ENCODE results near the gene CACNB4. TPM values are rescaled to one million over a fixed set of nuclear protein-coding genes. Genes with fewer than 3 reads are reported as not detected.

Gene CACNB4
- total and polyA plus RNA-seq, 4 experiments from 2014 or later = 0.47 to 0.64 TPM; not detected in 2

DNA sequence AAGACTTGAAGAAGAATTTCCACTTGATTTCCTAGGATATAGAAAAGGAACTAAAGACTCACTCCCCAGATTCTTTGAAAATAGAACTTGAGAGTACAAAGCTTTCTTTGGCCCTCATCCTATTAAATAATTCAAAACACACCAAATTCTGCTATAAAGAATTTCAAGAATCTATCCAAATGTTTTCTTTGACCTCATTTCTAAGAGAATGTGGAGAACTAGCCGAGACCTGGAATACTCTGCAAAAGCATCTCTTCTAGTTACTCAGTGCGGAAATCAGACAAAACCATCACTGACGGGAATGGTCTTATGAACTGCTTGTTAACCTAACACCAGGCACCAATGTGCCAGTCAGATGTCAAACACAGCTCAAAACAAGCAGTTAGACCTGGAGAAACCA is 226.4 kb downstream of the CACNB4 start:
- Histone ChIP-seq H3K9me3 (ENCODE audit: control insufficient read depth in 1 of 2, low read length in 2 of 2) (no peaks in the 10 kb centered on the region), H3K4me3 (ENCODE audit: low read length in 2 of 2) (no peak overlapping the region), H3K27me3 (ENCODE audit: insufficient read depth, low read length) (no peaks in the 10 kb centered on the region), H3K36me3 (ENCODE audit: insufficient read depth, low read length) (no peaks in the 10 kb centered on the region), H3K4me1 (ENCODE audit: insufficient read depth, low read length) (no peaks in the 10 kb centered on the region), H3K27ac (ENCODE audit: low read depth, low read length) (no peak overlapping the region)
- ChIA-PET POLR2A (ENCODE audit: partially characterized antibody) (no interaction called here), CTCF (ENCODE audit: partially characterized antibody) (no interaction called here)
- no peak for DNase-seq
- intact Hi-C loops (cut with micrococcal nuclease) = no loop called here
- no peaks in the 10 kb centered on the region for H3K36me3 Mint-ChIP-seq
- H3K27ac Mint-ChIP-seq = no peak overlapping the region
- no peak overlapping the region for H3K4me3 Mint-ChIP-seq
- no peaks in the 10 kb centered on the region for H3K4me1 Mint-ChIP-seq
- H3K27me3 Mint-ChIP-seq = peaks cover 8% of the 10 kb centered on the region in 2 donors
- no peaks in the 10 kb centered on the region for H3K9me3 Mint-ChIP-seq

DNA sequence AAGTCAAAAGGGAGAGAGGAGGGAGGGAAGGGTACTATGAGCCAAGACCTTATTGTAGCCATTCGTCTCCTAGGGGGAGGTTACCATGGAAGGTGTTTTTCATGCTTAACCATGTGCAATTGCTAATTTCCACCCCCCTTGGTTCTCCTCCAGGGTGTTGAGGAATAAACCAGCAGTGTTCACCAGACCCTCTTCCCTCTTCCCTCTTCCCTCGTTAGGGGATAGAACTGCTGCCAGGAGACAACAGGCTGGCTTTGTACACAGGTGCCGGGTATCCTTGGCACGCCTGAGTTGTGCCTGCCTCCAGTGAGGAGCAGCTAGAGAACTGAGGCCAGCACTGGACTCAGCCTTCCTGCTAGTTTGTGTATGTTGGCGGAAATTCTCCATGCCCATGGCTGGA is 229.6 kb downstream of the CACNB4 start:
- no peaks in the 10 kb centered on the region for H3K36me3 ChIP-seq (ENCODE audit: insufficient read depth, low read length)
- H3K36me3 Mint-ChIP-seq = no peaks in the 10 kb centered on the region
- H3K4me3 Mint-ChIP-seq = no peak overlapping the region
- ChIA-PET CTCF (ENCODE audit: partially characterized antibody) (no interaction called here), POLR2A (ENCODE audit: partially characterized antibody) (no interaction called here)
- DNase-seq = no peak
- peaks cover 0 to 1% (median 0%) of the 10 kb centered on the region in 8 donors for H3K9me3 Mint-ChIP-seq
- no peak overlapping the region for H3K27ac Mint-ChIP-seq
- no peaks in the 10 kb centered on the region for H3K4me1 Mint-ChIP-seq
- no peaks in the 10 kb centered on the region for H3K9me3 ChIP-seq (ENCODE audit: control insufficient read depth in 1 of 2, low read length in 2 of 2)
- no peaks in the 10 kb centered on the region for H3K4me1 ChIP-seq (ENCODE audit: insufficient read depth, low read length)
- H3K27ac ChIP-seq (ENCODE audit: low read depth, low read length) = no peak overlapping the region
- H3K27me3 ChIP-seq (ENCODE audit: insufficient read depth, low read length) = no peaks in the 10 kb centered on the region
- no peak overlapping the region for H3K4me3 ChIP-seq (ENCODE audit: low read length in 2 of 2)
- intact Hi-C loops (cut with micrococcal nuclease) = no loop called here
- peaks cover 11 to 16% of the 10 kb centered on the region in 2 donors for H3K27me3 Mint-ChIP-seq

DNA sequence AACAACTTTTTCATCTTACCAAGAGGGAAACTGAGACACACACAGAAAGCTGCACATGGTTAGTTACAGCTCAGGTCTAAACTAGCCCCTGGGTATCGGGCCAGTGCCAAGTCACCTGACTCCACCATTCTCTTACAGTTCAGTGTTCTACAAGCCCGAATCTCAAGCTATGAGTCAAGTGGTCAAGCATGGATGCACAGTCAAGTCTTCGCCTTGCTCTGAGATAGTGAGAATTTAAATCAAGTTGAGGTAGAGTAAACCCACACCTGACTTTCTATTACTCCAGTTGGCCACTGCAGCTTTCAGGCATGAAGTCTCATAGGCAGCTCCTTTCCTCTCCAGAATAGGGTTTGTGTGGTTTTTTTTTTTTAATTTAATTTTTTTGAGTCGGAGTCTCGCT is 236.1 kb downstream of the CACNB4 start:
- H3K9me3 Mint-ChIP-seq = peaks cover 0 to 1% (median 0%) of the 10 kb centered on the region in 8 donors
- Histone ChIP-seq H3K36me3 (ENCODE audit: insufficient read depth, low read length) (no peaks in the 10 kb centered on the region), H3K4me1 (ENCODE audit: insufficient read depth, low read length) (no peaks in the 10 kb centered on the region), H3K9me3 (ENCODE audit: control insufficient read depth in 1 of 2, low read length in 2 of 2) (no peaks in the 10 kb centered on the region), H3K27me3 (ENCODE audit: insufficient read depth, low read length) (no peaks in the 10 kb centered on the region), H3K4me3 (ENCODE audit: low read length in 2 of 2) (no peak overlapping the region), H3K27ac (ENCODE audit: low read depth, low read length) (no peak overlapping the region)
- no peaks in the 10 kb centered on the region for H3K4me1 Mint-ChIP-seq
- H3K36me3 Mint-ChIP-seq = no peaks in the 10 kb centered on the region
- H3K4me3 Mint-ChIP-seq = no peak overlapping the region
- intact Hi-C loops (cut with micrococcal nuclease) = no loop called here
- ChIA-PET POLR2A (ENCODE audit: partially characterized antibody) (no interaction called here), CTCF (ENCODE audit: partially characterized antibody) (no interaction called here)
- DNase-seq = no peak
- H3K27ac Mint-ChIP-seq = no peak overlapping the region
- peaks cover 9 to 12% of the 10 kb centered on the region in 2 donors for H3K27me3 Mint-ChIP-seq

GRCh38 chr2:151861174-151861573 is 237.7 kb downstream of the CACNB4 start:
- Mint-ChIP-seq H3K4me3 (no peak overlapping the region), H3K27ac (no peak overlapping the region), H3K9me3 (peaks cover 0 to 1% (median 0%) of the 10 kb centered on the region in 8 donors), H3K27me3 (peaks cover 3 to 7% of the 10 kb centered on the region in 2 donors), H3K4me1 (no peaks in the 10 kb centered on the region), H3K36me3 (no peaks in the 10 kb centered on the region)
- ChIA-PET POLR2A (ENCODE audit: partially characterized antibody) (no interaction called here), CTCF (ENCODE audit: partially characterized antibody) (no interaction called here)
- Histone ChIP-seq H3K27me3 (ENCODE audit: insufficient read depth, low read length) (no peaks in the 10 kb centered on the region), H3K4me1 (ENCODE audit: insufficient read depth, low read length) (no peaks in the 10 kb centered on the region), H3K27ac (ENCODE audit: low read depth, low read length) (no peak overlapping the region), H3K4me3 (ENCODE audit: low read length in 2 of 2) (no peak overlapping the region), H3K36me3 (ENCODE audit: insufficient read depth, low read length) (no peaks in the 10 kb centered on the region), H3K9me3 (ENCODE audit: control insufficient read depth in 1 of 2, low read length in 2 of 2) (no peaks in the 10 kb centered on the region)
- DNase-seq = no peak
- intact Hi-C loops (cut with micrococcal nuclease) = no loop called here

- H3K9me3 Mint-ChIP-seq = peaks cover 0 to 1% (median 0%) of the 10 kb centered on the region in 8 donors
Measured at GRCh38 chr2:151860613-151861146, 238.2 kb downstream of the CACNB4 start.

DNA sequence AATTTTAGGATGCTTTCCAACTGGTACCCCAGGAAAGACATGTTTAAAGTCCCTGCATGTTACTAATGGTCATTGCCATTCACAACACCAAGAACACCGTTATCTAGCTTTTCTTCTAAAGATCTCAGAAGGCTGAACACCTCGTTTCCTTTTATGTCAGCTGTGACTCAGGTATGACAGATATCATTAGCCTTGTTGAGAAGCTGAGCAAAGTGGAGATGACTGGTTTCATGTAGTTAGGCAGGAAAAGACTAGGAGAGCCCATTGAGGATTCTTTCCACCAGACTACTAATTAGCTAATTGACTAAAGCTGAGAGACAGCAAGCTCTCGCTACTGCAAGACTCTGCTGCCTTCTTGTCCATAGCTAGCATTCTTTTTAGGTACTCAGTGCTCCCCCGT is 238.6 kb downstream of the CACNB4 start:
- Histone ChIP-seq H3K9me3 (ENCODE audit: control insufficient read depth in 1 of 2, low read length in 2 of 2) (no peaks in the 10 kb centered on the region), H3K4me1 (ENCODE audit: insufficient read depth, low read length) (no peaks in the 10 kb centered on the region), H3K4me3 (ENCODE audit: low read length in 2 of 2) (no peak overlapping the region), H3K36me3 (ENCODE audit: insufficient read depth, low read length) (no peaks in the 10 kb centered on the region), H3K27ac (ENCODE audit: low read depth, low read length) (no peak overlapping the region), H3K27me3 (ENCODE audit: insufficient read depth, low read length) (no peaks in the 10 kb centered on the region)
- ChIA-PET CTCF (ENCODE audit: partially characterized antibody) (interaction anchor here (0.9 kb wide), 1 partner anchor 10 kb away, joined by 5 read pairs; no protein-coding TSS in a partner anchor), POLR2A (ENCODE audit: partially characterized antibody) (no interaction called here)
- no peak overlapping the region for H3K4me3 Mint-ChIP-seq
- H3K27ac Mint-ChIP-seq = no peak overlapping the region
- H3K36me3 Mint-ChIP-seq = no peaks in the 10 kb centered on the region
- peaks cover 0 to 1% (median 0%) of the 10 kb centered on the region in 8 donors for H3K9me3 Mint-ChIP-seq
- intact Hi-C loops (cut with micrococcal nuclease) = no loop called here
- no peaks in the 10 kb centered on the region for H3K4me1 Mint-ChIP-seq
- peaks cover 3 to 7% of the 10 kb centered on the region in 2 donors for H3K27me3 Mint-ChIP-seq
- no peak for DNase-seq

More at GRCh38 chr2:151860613-151861146, 238.2 kb downstream of the CACNB4 start:
- no peaks in the 10 kb centered on the region for H3K36me3 ChIP-seq (ENCODE audit: insufficient read depth, low read length)
- H3K4me3 ChIP-seq (ENCODE audit: low read length in 2 of 2) = no peak overlapping the region
- intact Hi-C loops (cut with micrococcal nuclease) = no loop called here
- H3K27me3 ChIP-seq (ENCODE audit: insufficient read depth, low read length) = no peaks in the 10 kb centered on the region
- H3K4me1 ChIP-seq (ENCODE audit: insufficient read depth, low read length) = no peaks in the 10 kb centered on the region
- Mint-ChIP-seq H3K4me3 (no peak overlapping the region), H3K4me1 (no peaks in the 10 kb centered on the region), H3K36me3 (no peaks in the 10 kb centered on the region), H3K27me3 (peaks cover 3 to 7% of the 10 kb centered on the region in 2 donors), H3K27ac (no peak overlapping the region)
- H3K9me3 ChIP-seq (ENCODE audit: control insufficient read depth in 1 of 2, low read length in 2 of 2) = no peaks in the 10 kb centered on the region
- POLR2A ChIA-PET (ENCODE audit: partially characterized antibody) = no interaction called here
- H3K27ac ChIP-seq (ENCODE audit: low read depth, low read length) = no peak overlapping the region
- DNase-seq = no peak
- CTCF ChIA-PET (ENCODE audit: partially characterized antibody) = interaction anchor here (0.9 kb wide), 1 partner anchor 11 kb away, joined by 5 read pairs; no protein-coding TSS in a partner anchor

- Histone ChIP-seq H3K4me3 (ENCODE audit: low read length in 2 of 2) (no peak overlapping the region), H3K4me1 (ENCODE audit: insufficient read depth, low read length) (no peaks in the 10 kb centered on the region), H3K9me3 (ENCODE audit: control insufficient read depth in 1 of 2, low read length in 2 of 2) (no peaks in the 10 kb centered on the region), H3K36me3 (ENCODE audit: insufficient read depth, low read length) (no peaks in the 10 kb centered on the region), H3K27me3 (ENCODE audit: insufficient read depth, low read length) (no peaks in the 10 kb centered on the region), H3K27ac (ENCODE audit: low read depth, low read length) (no peak overlapping the region)
- Mint-ChIP-seq H3K27me3 (no peaks in the 10 kb centered on the region), H3K4me1 (no peaks in the 10 kb centered on the region), H3K36me3 (no peaks in the 10 kb centered on the region), H3K27ac (no peak overlapping the region), H3K9me3 (no peaks in the 10 kb centered on the region), H3K4me3 (no peak overlapping the region)
- ChIA-PET CTCF (ENCODE audit: partially characterized antibody) (no interaction called here), POLR2A (ENCODE audit: partially characterized antibody) (no interaction called here)
- DNase-seq = no peak
- intact Hi-C loops (cut with micrococcal nuclease) = no loop called here
Measured at GRCh38 chr2:151857650-151858049, 241.2 kb downstream of the CACNB4 start.

- Mint-ChIP-seq H3K4me1 (no peaks in the 10 kb centered on the region), H3K27ac (no peak overlapping the region), H3K27me3 (no peaks in the 10 kb centered on the region), H3K9me3 (no peaks in the 10 kb centered on the region), H3K36me3 (no peaks in the 10 kb centered on the region), H3K4me3 (no peak overlapping the region)
- Histone ChIP-seq H3K9me3 (ENCODE audit: control insufficient read depth in 1 of 2, low read length in 2 of 2) (no peaks in the 10 kb centered on the region), H3K4me3 (ENCODE audit: low read length in 2 of 2) (no peak overlapping the region), H3K36me3 (ENCODE audit: insufficient read depth, low read length) (no peaks in the 10 kb centered on the region), H3K4me1 (ENCODE audit: insufficient read depth, low read length) (no peaks in the 10 kb centered on the region), H3K27ac (ENCODE audit: low read depth, low read length) (no peak overlapping the region), H3K27me3 (ENCODE audit: insufficient read depth, low read length) (no peaks in the 10 kb centered on the region)
- DNase-seq = no peak
- intact Hi-C loops (cut with micrococcal nuclease) = no loop called here
- ChIA-PET CTCF (ENCODE audit: partially characterized antibody) (no interaction called here), POLR2A (ENCODE audit: partially characterized antibody) (no interaction called here)
Measured at GRCh38 chr2:151855111-151855510, 243.7 kb downstream of the CACNB4 start.
